Nephron progenitor cell (in vitro differentiated cells): ENCODE results near the gene ACOT8.
A peak's percentile ranks its signal among the peaks of the same experiment; 100 is the strongest.
"Not testable (repeated sequence)": the region's sequence is repeated elsewhere in the genome, so short reads cannot be mapped to it uniquely, and the experiment has no call there.

ENCODE experiments used
- DNase-seq: peaks from one replicate; pipeline ENCODE4 v3.0.0; 2021
- H3K27ac Mint-ChIP-seq: 2 replicates; pipeline ENCODE4 v1.8.0; 2021; ENCODE audit warnings: mild to moderate bottlenecking, moderate library complexity, mixed read lengths
- H3K27me3 Mint-ChIP-seq: 2 replicates; pipeline ENCODE4 v1.8.0; 2021; ENCODE audit warnings: mild to moderate bottlenecking, low read depth, mixed read lengths; ENCODE audit not compliant: poor library complexity
- H3K36me3 Mint-ChIP-seq: 2 replicates; pipeline ENCODE4 v1.8.0; 2021; ENCODE audit warnings: low read depth, mixed read lengths
- H3K4me1 Mint-ChIP-seq: 2 replicates; pipeline ENCODE4 v1.8.0; 2021; ENCODE audit warnings: mixed read lengths
- H3K4me3 Mint-ChIP-seq: 2 replicates; pipeline ENCODE4 v1.8.0; 2021; ENCODE audit warnings: mild to moderate bottlenecking, moderate library complexity, mixed read lengths
- H3K9me3 Mint-ChIP-seq: 2 replicates; pipeline ENCODE4 v1.8.0; 2021; ENCODE audit warnings: mild to moderate bottlenecking, moderate library complexity, mixed read lengths
- CTCF ChIP-seq: fragments of 200-600 bp; sonication (generic); IDR thresholded peaks from 2 replicates; pipeline ENCODE4 v1.5.0; 2021; ENCODE audit warnings: antibody characterized with exemption

The ACOT8 gene

GRCh38 chr20:45857114-45857881 is at the start of gene ACOT8, which contains the start of gene ZSWIM3:
ACOT8 (minus strand) TSS chr20:45857392; CDS start chr20:45857315, 77 bp downstream.
ZSWIM3 (plus strand) TSS chr20:45857614; CDS start chr20:45857826, 212 bp downstream.
- Mint-ChIP-seq H3K36me3 (peaks cover 16% of the 10 kb centered on the region), H3K4me3 (peak within 1 kb of the TSS; percentile 95), H3K27ac (peak within 1 kb of the TSS; percentile 97), H3K9me3 (no peaks in the 10 kb centered on the region), H3K27me3 (peaks cover 3% of the 10 kb centered on the region), H3K4me1 (peaks cover 63% of the 10 kb centered on the region)
- TF ChIP-seq CTCF, result no peak
- peak; percentile 93 for DNase-seq

- no peak for DNase-seq
- H3K27ac Mint-ChIP-seq, result no peak overlapping the region
Observed at GRCh38 chr20:45905505-45906079, 48.4 kb upstream of the ACOT8 start.

GRCh38 chr20:45904583-45905504 is 47.7 kb upstream of the ACOT8 start:
- Mint-ChIP-seq H3K27ac (no peak overlapping the region), H3K36me3 (peaks cover 37% of the 10 kb centered on the region), H3K9me3 (no peaks in the 10 kb centered on the region), H3K4me3 (no peak overlapping the region), H3K27me3 (peaks cover 4% of the 10 kb centered on the region), H3K4me1 (peaks cover 3% of the 10 kb centered on the region)
- DNase-seq, result no peak
- TF ChIP-seq CTCF, result no peak

More at GRCh38 chr20:45905505-45906079, 48.4 kb upstream of the ACOT8 start:
- Mint-ChIP-seq H3K9me3 (no peaks in the 10 kb centered on the region), H3K36me3 (peaks cover 39% of the 10 kb centered on the region), H3K4me3 (no peak overlapping the region), H3K4me1 (peaks cover 10% of the 10 kb centered on the region), H3K27me3 (peaks cover 4% of the 10 kb centered on the region)
- TF ChIP-seq CTCF, result no peak

- no peak for DNase-seq
- H3K4me1 Mint-ChIP-seq, result no peaks in the 10 kb centered on the region
- no peak for TF ChIP-seq CTCF
- no peaks in the 10 kb centered on the region for H3K27me3 Mint-ChIP-seq
- no peaks in the 10 kb centered on the region for H3K9me3 Mint-ChIP-seq
- H3K4me3 Mint-ChIP-seq, result no peak overlapping the region
- H3K27ac Mint-ChIP-seq, result no peak overlapping the region
- peaks cover 34% of the 10 kb centered on the region for H3K36me3 Mint-ChIP-seq
Observed at GRCh38 chr20:45902199-45902701, 45.1 kb upstream of the ACOT8 start.

- not testable (repeated sequence) for H3K27ac Mint-ChIP-seq
Observed at GRCh38 chr20:45901332-45901731, 44.1 kb upstream of the ACOT8 start.

More at GRCh38 chr20:45901332-45901731, 44.1 kb upstream of the ACOT8 start:
- DNase-seq, H3K4me3 Mint-ChIP-seq, H3K9me3 Mint-ChIP-seq, H3K27me3 Mint-ChIP-seq, H3K4me1 Mint-ChIP-seq: not testable (repeated sequence)
- peaks cover 31% of the 10 kb centered on the region for H3K36me3 Mint-ChIP-seq
